ENCODE data around the gene SMYD5. TPM values are rescaled to one million over a fixed set of nuclear protein-coding genes. Genes with fewer than 3 reads are reported as not detected.

Gene SMYD5
- total RNA-seq, 1 donor from 2014 or later: 37.8 TPM

- ATAC-seq (ENCODE audit: low read depth) (no peak), DNase-seq (no peak)
- POLR2A ChIA-PET: interaction anchor here (1.2 kb wide), 1 partner anchor 45 kb away, joined by 4 read pairs; the partner anchor contains the start of gene FBXO41
- Mint-ChIP-seq H3K27ac (no peak overlapping the region), H3K36me3 (ENCODE audit: low read depth) (peaks cover 72% of the 10 kb centered on the region), H3K4me3 (no peak overlapping the region), H3K27me3 (no peaks in the 10 kb centered on the region), H3K4me1 (peaks cover 32% of the 10 kb centered on the region), H3K9me3 (no peaks in the 10 kb centered on the region)
- CTCF ChIA-PET: no interaction called here
- no peak for TF ChIP-seq CTCF (IDR thresholded peaks at IDR 0.05)
- intact Hi-C loops (cut with micrococcal nuclease): no loop called here
These were observed 24.9 kb downstream of the SMYD5 start for GRCh38 chr2:73238976-73239375.

- no peaks in the 10 kb centered on the region for H3K9me3 Mint-ChIP-seq
- no peak for TF ChIP-seq CTCF (IDR thresholded peaks at IDR 0.05)
- intact Hi-C loops (cut with micrococcal nuclease): no loop called here
- peaks cover 26% of the 10 kb centered on the region for H3K4me1 Mint-ChIP-seq
- no peak overlapping the region for H3K4me3 Mint-ChIP-seq
- ChIA-PET CTCF (no interaction called here), POLR2A (no interaction called here)
- no peak overlapping the region for H3K27ac Mint-ChIP-seq
- no peaks in the 10 kb centered on the region for H3K27me3 Mint-ChIP-seq
- ATAC-seq (ENCODE audit: low read depth) (no peak), DNase-seq (no peak)
- peaks cover 75% of the 10 kb centered on the region for H3K36me3 Mint-ChIP-seq (ENCODE audit: low read depth)
These were observed 25.7 kb downstream of the SMYD5 start for GRCh38 chr2:73239776-73240175.

- CTCF ChIA-PET: no interaction called here
- Mint-ChIP-seq H3K27ac (no peak overlapping the region), H3K27me3 (no peaks in the 10 kb centered on the region), H3K9me3 (no peaks in the 10 kb centered on the region), H3K4me1 (peaks cover 1% of the 10 kb centered on the region), H3K36me3 (ENCODE audit: low read depth) (peaks cover 88% of the 10 kb centered on the region), H3K4me3 (no peak overlapping the region)
- no peak for TF ChIP-seq CTCF (IDR thresholded peaks at IDR 0.05)
- intact Hi-C loops (cut with micrococcal nuclease): loop anchor here (2.0 kb wide), 1 partner anchor 25 kb away; no protein-coding TSS in a partner anchor
- DNase-seq (no peak), ATAC-seq (ENCODE audit: low read depth) (no peak)
- POLR2A ChIA-PET: no interaction called here
These were observed 30.0 kb downstream of the SMYD5 start for GRCh38 chr2:73243884-73244570.

- ATAC-seq (ENCODE audit: low read depth): no peak
- CTCF ChIA-PET: no interaction called here
- intact Hi-C loops (cut with micrococcal nuclease): no loop called here
- Mint-ChIP-seq H3K36me3 (ENCODE audit: low read depth) (peaks cover 88% of the 10 kb centered on the region), H3K9me3 (no peaks in the 10 kb centered on the region), H3K27me3 (no peaks in the 10 kb centered on the region), H3K4me1 (no peaks in the 10 kb centered on the region), H3K4me3 (no peak overlapping the region), H3K27ac (no peak overlapping the region)
- POLR2A ChIA-PET: no interaction called here
- no peak for TF ChIP-seq CTCF (IDR thresholded peaks at IDR 0.05)
- no peak for DNase-seq
These were observed 30.5 kb downstream of the SMYD5 start for GRCh38 chr2:73244580-73244979.

- no peak overlapping the region for H3K27ac Mint-ChIP-seq
- peaks cover 90% of the 10 kb centered on the region for H3K36me3 Mint-ChIP-seq (ENCODE audit: low read depth)
- H3K9me3 Mint-ChIP-seq: no peaks in the 10 kb centered on the region
- DNase-seq (no peak), ATAC-seq (ENCODE audit: low read depth) (no peak)
- POLR2A ChIA-PET: interaction anchor here (0.6 to 0.8 kb wide), 2 partner anchors 13 to 95 kb away, joined by 3 to 4 read pairs; partner anchors contain the start of gene CCT7
- no peaks in the 10 kb centered on the region for H3K27me3 Mint-ChIP-seq
- H3K4me3 Mint-ChIP-seq: no peak overlapping the region
- H3K4me1 Mint-ChIP-seq: no peaks in the 10 kb centered on the region
- CTCF ChIA-PET: no interaction called here
- TF ChIP-seq CTCF (IDR thresholded peaks at IDR 0.05): no peak
- intact Hi-C loops (cut with micrococcal nuclease): no loop called here
These were observed 32.8 kb downstream of the SMYD5 start for GRCh38 chr2:73246850-73247249.

All from activated B cell treated with CpG ODN at 0.5 μM for 24 hours (primary cell).